T-helper 22 cell (primary cell): Measurements from ENCODE around the gene PTPRE.

ENCODE experiments used
- DNase-seq: peaks from one replicate; pipeline ENCODE4 v3.0.0-alpha.2; 2020; ENCODE audit warnings: low read depth

PTPRE gene, protein sequence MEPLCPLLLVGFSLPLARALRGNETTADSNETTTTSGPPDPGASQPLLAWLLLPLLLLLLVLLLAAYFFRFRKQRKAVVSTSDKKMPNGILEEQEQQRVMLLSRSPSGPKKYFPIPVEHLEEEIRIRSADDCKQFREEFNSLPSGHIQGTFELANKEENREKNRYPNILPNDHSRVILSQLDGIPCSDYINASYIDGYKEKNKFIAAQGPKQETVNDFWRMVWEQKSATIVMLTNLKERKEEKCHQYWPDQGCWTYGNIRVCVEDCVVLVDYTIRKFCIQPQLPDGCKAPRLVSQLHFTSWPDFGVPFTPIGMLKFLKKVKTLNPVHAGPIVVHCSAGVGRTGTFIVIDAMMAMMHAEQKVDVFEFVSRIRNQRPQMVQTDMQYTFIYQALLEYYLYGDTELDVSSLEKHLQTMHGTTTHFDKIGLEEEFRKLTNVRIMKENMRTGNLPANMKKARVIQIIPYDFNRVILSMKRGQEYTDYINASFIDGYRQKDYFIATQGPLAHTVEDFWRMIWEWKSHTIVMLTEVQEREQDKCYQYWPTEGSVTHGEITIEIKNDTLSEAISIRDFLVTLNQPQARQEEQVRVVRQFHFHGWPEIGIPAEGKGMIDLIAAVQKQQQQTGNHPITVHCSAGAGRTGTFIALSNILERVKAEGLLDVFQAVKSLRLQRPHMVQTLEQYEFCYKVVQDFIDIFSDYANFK

GRCh38 chr10:127906548-127907377 lies at the start of gene PTPRE:
TSS of gene PTPRE (plus strand) at chr10:127907103. CDS start at chr10:128040882, 133,779 bp downstream.
- DNase-seq = peak; percentile 9

- no peak for DNase-seq
Measured at GRCh38 chr10:127860592-127860991, 46.3 kb upstream of the PTPRE start.

- no peak for DNase-seq
Measured at GRCh38 chr10:127863231-127863825, 43.6 kb upstream of the PTPRE start.

- DNase-seq = no peak
Measured at GRCh38 chr10:127866276-127867013, 40.5 kb upstream of the PTPRE start.

DNA sequence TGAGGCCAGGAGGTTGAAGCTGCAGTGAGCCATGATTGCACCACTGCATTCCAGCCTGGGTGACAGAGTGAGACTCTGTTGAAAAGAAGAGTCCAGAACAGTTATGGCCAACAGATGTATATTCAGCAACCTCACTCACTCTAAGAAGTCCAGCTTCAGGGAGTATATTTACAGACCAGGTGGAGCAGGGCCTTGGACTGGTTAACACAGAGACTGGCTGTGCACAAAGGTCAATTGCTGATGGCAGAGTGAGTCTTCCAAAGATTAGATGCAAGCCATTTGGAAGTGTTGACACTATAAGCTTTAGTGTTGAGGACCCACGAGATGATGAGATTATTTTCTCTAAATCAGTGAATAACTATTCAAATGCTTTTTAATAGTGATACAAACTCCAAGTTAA lies 39.1 kb upstream of the PTPRE start:
- DNase-seq = no peak

DNA sequence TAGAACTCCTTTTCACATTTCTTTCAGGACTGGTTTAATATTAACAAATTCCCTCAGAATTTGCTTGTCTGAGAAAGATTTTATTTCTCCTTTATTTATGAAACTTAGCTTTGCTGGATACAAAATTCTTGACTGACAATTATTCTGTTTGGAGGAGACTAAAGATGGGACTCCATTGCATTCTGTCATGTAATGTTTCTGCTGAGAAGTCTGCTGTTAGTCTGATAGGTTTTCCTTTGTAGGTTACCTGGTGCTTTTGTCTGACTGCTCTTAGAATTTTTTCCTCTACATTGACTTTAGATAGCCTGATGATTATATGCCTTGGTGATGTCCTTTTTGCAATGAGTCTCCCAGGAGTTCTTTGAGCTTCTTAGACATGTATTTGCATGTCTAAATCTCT lies 37.6 kb upstream of the PTPRE start:
- no peak for DNase-seq

GRCh38 chr10:127871631-127872010 lies 35.3 kb upstream of the PTPRE start:
- no peak for DNase-seq

GRCh38 chr10:127872011-127872761 lies 34.7 kb upstream of the PTPRE start:
- no peak for DNase-seq

GRCh38 chr10:127872871-127873600 lies 33.9 kb upstream of the PTPRE start:
- DNase-seq = no peak

GRCh38 chr10:127873901-127874470 lies 32.9 kb upstream of the PTPRE start:
- DNase-seq = no peak

- no peak for DNase-seq
Measured at GRCh38 chr10:127874671-127875448, 32.0 kb upstream of the PTPRE start.

- no peak for DNase-seq
Measured at GRCh38 chr10:127875449-127875765, 31.5 kb upstream of the PTPRE start.

DNA sequence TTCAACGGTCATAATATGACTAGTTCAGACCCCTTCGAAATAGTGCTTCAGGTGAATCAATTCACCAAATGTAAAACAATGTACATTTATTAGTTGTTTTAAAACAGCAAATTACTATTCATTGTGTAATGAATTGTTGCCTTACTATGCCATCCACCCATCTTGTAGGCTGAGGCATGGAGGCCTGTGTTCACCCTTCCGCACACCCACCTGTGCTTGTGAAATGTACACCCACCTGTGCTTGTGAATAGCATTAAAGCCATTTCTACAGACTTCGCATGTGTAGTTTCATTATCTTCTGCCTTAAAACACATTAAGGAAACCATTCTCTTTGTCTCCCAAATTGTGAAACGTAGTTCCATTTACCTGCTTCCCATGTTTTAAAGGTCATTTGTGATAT lies 31.0 kb upstream of the PTPRE start:
- no peak for DNase-seq

DNA sequence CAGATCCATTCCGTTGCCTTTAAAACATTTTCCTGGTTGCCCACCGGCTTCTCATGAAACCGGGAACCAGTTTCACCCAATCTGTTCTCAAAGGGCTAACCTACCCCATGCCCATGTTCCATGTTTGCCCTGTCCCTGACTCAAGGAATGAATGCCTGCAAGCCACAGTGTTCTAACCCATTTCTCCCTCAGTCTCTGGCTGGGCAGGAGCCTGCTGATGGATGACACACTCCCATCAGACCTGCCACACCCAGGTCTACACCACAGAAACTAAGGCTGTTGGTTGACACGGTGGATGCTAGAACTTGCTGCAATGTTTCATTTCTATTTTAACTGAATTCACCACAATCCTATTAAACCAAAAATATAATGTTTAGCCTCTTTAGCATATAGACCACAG lies 29.8 kb upstream of the PTPRE start:
- no peak for DNase-seq

GRCh38 chr10:127877699-127878098 lies 29.2 kb upstream of the PTPRE start:
- DNase-seq = no peak

- no peak for DNase-seq
Measured at GRCh38 chr10:127878475-127879055, 28.3 kb upstream of the PTPRE start.

DNA sequence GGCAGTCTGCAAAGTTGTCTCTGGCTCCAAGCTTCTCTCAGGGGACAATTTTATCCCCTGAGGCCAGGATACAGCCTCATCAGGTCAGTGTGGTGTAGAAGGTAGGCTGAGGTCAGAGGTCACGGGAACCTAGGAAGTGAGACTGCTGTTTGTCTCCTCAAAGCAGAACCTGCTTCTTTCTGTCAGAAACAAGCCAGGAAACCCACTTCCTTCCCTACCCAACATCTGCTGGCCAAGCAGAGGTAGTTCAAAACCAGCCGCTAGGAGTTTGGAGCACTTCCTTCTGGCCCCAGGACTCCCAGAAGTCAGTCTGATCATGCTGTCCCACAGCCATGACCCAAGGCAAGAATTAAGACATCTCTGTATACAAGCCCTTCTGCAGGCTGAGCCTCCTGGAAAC lies 26.3 kb upstream of the PTPRE start:
- no peak for DNase-seq

DNA sequence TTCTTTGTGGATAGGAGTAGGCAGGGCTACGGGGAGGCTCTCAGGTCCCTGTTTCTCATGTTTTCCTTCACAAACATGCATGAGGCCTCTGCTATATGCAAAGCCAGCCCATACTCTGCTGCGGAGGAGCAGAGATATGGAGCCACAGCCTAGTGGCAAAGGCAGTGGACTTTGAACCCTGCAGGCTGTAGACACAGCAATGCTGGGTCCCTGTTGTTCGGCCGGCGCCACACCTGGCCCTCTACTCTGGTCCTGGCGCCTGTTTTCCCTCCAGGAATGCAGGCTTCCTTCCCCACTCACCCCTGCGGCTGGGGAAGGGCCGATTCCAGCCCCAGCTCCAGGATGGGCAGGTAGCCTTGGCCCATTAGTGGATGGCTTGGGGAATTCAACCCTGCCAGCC lies 25.6 kb upstream of the PTPRE start:
- no peak for DNase-seq

GRCh38 chr10:127882391-127882790 lies 24.5 kb upstream of the PTPRE start:
- no peak for DNase-seq
